ENCODE data around the gene PIGQ. TPM values are rescaled to one million over a fixed set of nuclear protein-coding genes. Genes with fewer than 3 reads are reported as not detected.

Gene PIGQ
- total and polyA plus RNA-seq, 2 experiments from 2014 or later = 30.2 to 62.3 TPM

DNA sequence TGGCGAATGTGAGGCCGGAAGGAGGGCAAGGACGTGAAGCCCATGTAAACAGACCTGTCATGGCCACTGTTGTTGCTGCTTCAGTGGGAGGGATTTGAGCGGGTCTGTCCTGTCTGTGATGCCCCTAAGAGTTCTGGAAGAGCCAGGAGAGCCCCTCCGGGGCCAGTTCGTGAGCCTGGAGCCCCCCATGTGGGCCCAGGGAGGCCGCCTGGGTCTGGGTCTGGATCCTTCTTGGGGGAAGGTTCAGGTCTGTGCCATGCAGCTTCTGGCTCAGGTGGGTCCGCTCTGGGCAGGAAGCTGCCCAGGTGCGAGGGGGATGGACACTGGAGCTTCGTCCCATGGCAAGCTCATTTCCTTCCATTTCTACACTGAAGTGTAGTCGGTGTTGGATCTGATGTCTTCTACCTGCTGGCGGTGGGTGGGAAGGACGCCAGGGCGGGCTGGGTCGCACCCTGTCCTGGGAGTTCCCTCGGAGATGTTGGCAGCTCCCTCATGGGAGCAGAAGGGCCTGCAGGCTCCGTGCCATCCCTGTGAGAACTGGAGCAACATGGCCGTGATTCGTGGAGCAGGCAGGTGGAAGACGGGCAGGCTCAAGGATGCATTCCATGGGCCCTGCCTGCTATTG lies 49.8 kb downstream of the PIGQ start:
- no peak overlapping the region for H3K4me3 ChIP-seq
- peaks cover 12% of the 10 kb centered on the region; the same call in 1 of the 2 replicates for H3K4me1 ChIP-seq (ENCODE audit: insufficient read depth)
- peaks cover 21% of the 10 kb centered on the region for H3F3A ChIP-seq (replicated peaks; ENCODE audit: low read depth)
- ATAC-seq (no peak), DNase-seq (ENCODE audit: low spot score) (no peak)
- Mint-ChIP-seq H3K27ac (no peak overlapping the region), H3K9me3 (no peaks in the 10 kb centered on the region; the same call in 2 of the 3 replicates), H3K4me3 (no peak overlapping the region), H3K36me3 (ENCODE audit: low read depth) (peaks cover 3% of the 10 kb centered on the region; the same call in 1 of the 3 replicates), H3K27me3 (ENCODE audit: insufficient read depth, low read depth, poor library complexity) (peaks cover 7% of the 10 kb centered on the region), H3K4me1 (peaks cover 26% of the 10 kb centered on the region)
- H4K20me1 ChIP-seq (replicated peaks; ENCODE audit: insufficient read depth) = peaks cover 8% of the 10 kb centered on the region; the same call in 1 of the 2 replicates
- H3K79me2 ChIP-seq (replicated peaks; ENCODE audit: insufficient read depth) = no peaks in the 10 kb centered on the region; the same call in 1 of the 2 replicates
- H3K27ac ChIP-seq (ENCODE audit: low read depth) = no peak overlapping the region
- H3K4me2 ChIP-seq = no peak overlapping the region
- no peaks in the 10 kb centered on the region for H3K9me2 ChIP-seq (ENCODE audit: insufficient read depth)
- H3K27me3 ChIP-seq (ENCODE audit: insufficient read depth) = no peaks in the 10 kb centered on the region
- no peak for TF ChIP-seq NANOG (IDR thresholded peaks at IDR 0.05; ENCODE audit: borderline replicate concordance)
- no peak for TF ChIP-seq ZNF114 (CRISPR knock-in tag; IDR thresholded peaks at IDR 0.05)
- TF ChIP-seq, protein P1, sequence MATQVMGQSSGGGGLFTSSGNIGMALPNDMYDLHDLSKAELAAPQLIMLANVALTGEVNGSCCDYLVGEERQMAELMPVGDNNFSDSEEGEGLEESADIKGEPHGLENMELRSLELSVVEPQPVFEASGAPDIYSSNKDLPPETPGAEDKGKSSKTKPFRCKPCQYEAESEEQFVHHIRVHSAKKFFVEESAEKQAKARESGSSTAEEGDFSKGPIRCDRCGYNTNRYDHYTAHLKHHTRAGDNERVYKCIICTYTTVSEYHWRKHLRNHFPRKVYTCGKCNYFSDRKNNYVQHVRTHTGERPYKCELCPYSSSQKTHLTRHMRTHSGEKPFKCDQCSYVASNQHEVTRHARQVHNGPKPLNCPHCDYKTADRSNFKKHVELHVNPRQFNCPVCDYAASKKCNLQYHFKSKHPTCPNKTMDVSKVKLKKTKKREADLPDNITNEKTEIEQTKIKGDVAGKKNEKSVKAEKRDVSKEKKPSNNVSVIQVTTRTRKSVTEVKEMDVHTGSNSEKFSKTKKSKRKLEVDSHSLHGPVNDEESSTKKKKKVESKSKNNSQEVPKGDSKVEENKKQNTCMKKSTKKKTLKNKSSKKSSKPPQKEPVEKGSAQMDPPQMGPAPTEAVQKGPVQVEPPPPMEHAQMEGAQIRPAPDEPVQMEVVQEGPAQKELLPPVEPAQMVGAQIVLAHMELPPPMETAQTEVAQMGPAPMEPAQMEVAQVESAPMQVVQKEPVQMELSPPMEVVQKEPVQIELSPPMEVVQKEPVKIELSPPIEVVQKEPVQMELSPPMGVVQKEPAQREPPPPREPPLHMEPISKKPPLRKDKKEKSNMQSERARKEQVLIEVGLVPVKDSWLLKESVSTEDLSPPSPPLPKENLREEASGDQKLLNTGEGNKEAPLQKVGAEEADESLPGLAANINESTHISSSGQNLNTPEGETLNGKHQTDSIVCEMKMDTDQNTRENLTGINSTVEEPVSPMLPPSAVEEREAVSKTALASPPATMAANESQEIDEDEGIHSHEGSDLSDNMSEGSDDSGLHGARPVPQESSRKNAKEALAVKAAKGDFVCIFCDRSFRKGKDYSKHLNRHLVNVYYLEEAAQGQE (IDR thresholded peaks at IDR 0.05; ENCODE audit: unreplicated experiment) = no peak
- TF ChIP-seq POLR2AphosphoS5 (IDR thresholded peaks at IDR 0.05; ENCODE audit: low read depth) = no peak
- TF ChIP-seq ZNF331 (CRISPR knock-in tag; IDR thresholded peaks at IDR 0.05; ENCODE audit: low read depth) = no peak
- TF ChIP-seq EZH2phosphoT487 (IDR thresholded peaks at IDR 0.05; ENCODE audit: unreplicated experiment) = no peak
- TF ChIP-seq, protein P2, sequence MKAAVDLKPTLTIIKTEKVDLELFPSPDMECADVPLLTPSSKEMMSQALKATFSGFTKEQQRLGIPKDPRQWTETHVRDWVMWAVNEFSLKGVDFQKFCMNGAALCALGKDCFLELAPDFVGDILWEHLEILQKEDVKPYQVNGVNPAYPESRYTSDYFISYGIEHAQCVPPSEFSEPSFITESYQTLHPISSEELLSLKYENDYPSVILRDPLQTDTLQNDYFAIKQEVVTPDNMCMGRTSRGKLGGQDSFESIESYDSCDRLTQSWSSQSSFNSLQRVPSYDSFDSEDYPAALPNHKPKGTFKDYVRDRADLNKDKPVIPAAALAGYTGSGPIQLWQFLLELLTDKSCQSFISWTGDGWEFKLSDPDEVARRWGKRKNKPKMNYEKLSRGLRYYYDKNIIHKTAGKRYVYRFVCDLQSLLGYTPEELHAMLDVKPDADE (IDR thresholded peaks at IDR 0.05) = no peak
- TF ChIP-seq, protein P3, sequence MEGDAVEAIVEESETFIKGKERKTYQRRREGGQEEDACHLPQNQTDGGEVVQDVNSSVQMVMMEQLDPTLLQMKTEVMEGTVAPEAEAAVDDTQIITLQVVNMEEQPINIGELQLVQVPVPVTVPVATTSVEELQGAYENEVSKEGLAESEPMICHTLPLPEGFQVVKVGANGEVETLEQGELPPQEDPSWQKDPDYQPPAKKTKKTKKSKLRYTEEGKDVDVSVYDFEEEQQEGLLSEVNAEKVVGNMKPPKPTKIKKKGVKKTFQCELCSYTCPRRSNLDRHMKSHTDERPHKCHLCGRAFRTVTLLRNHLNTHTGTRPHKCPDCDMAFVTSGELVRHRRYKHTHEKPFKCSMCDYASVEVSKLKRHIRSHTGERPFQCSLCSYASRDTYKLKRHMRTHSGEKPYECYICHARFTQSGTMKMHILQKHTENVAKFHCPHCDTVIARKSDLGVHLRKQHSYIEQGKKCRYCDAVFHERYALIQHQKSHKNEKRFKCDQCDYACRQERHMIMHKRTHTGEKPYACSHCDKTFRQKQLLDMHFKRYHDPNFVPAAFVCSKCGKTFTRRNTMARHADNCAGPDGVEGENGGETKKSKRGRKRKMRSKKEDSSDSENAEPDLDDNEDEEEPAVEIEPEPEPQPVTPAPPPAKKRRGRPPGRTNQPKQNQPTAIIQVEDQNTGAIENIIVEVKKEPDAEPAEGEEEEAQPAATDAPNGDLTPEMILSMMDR (conservative IDR thresholded peaks at IDR 0.05; ENCODE audit: low read depth in 2 of 2) = no peak
- no peak for TF ChIP-seq EZH2 (IDR thresholded peaks at IDR 0.05; ENCODE audit: low read depth, unreplicated experiment)
- no peak for TF ChIP-seq JUNB (IDR thresholded peaks at IDR 0.05; ENCODE audit: unreplicated experiment)
- TF ChIP-seq STAT1 (IDR thresholded peaks at IDR 0.05; ENCODE audit: unreplicated experiment) = no peak
- H2AFZ ChIP-seq = no peak overlapping the region
- no peaks in the 10 kb centered on the region for H3K36me3 ChIP-seq (ENCODE audit: insufficient read depth)

Measured in GM23338 (cell line).